Measurements from ENCODE around the gene THUMPD2.

DNA sequence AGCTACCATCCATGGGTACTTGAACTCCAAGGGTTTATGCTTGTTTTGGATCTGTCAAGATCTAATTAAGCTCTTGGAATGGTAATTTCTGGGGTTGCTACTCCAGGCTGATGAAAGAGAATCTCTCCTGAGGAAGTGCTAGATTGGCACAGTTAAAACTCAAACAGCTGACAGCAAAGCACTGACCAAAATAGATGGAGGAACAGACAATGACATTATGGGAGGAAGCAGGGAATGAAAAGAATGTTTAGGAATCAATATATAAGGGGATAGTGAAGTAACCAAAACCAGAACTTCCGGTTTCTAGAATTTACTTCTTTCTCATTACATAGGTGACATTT is 6.3 kb downstream of the THUMPD2 start:
- TF ChIP-seq POLR2A (IDR thresholded peaks at IDR 0.05) = no peak
- no peak for TF ChIP-seq EP300 (IDR thresholded peaks at IDR 0.05)
- no peak for TF ChIP-seq POLR2AphosphoS5 (IDR thresholded peaks at IDR 0.05)
- TF ChIP-seq, protein P1, sequence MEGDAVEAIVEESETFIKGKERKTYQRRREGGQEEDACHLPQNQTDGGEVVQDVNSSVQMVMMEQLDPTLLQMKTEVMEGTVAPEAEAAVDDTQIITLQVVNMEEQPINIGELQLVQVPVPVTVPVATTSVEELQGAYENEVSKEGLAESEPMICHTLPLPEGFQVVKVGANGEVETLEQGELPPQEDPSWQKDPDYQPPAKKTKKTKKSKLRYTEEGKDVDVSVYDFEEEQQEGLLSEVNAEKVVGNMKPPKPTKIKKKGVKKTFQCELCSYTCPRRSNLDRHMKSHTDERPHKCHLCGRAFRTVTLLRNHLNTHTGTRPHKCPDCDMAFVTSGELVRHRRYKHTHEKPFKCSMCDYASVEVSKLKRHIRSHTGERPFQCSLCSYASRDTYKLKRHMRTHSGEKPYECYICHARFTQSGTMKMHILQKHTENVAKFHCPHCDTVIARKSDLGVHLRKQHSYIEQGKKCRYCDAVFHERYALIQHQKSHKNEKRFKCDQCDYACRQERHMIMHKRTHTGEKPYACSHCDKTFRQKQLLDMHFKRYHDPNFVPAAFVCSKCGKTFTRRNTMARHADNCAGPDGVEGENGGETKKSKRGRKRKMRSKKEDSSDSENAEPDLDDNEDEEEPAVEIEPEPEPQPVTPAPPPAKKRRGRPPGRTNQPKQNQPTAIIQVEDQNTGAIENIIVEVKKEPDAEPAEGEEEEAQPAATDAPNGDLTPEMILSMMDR (IDR thresholded peaks at IDR 0.05) = no peak

Measured in suprapubic skin (tissue), 4 donors.